Aorta (tissue), 5 donors: Measurements from ENCODE around the gene VPS37B. TPM values are rescaled to one million over a fixed set of nuclear protein-coding genes. Genes with fewer than 3 reads are reported as not detected.

Experiments
- ATAC-seq: fragments of 200-7000 bp; cut with Tn5 transposase; one replicate; pipeline ENCODE4 v1.9.1; 2022; ENCODE audit warnings: moderate library complexity; ENCODE audit not compliant: low FRiP score
- DNase-seq, 2 donors: peaks; one replicate each; pipeline ENCODE4 v3.0.0-alpha.2; 2020
- H3K27ac ChIP-seq, 2 donors: one replicate each; pipeline ENCODE4 v1.5.1; 2013; ENCODE audit warnings: low read length in 2 of 2, mild to moderate bottlenecking in 2 of 2, moderate library complexity in 2 of 2, control low read depth in 1 of 2, inconsistent platforms in 1 of 2, low read depth in 1 of 2
- H3K27me3 ChIP-seq, 2 donors: one replicate each; pipeline ENCODE4 v1.6.1; 2013; ENCODE audit warnings: control low read depth in 1 of 2, low read length in 1 of 2, mild to moderate bottlenecking in 1 of 2, moderate library complexity in 1 of 2; ENCODE audit not compliant: insufficient read depth in 2 of 2, control insufficient read depth in 1 of 2
- H3K36me3 ChIP-seq, 2 donors: one replicate each; pipeline ENCODE4 v1.6.1; 2013; ENCODE audit warnings: control low read depth in 1 of 2, low read length in 1 of 2, mild to moderate bottlenecking in 1 of 2; ENCODE audit not compliant: insufficient read depth in 2 of 2, control insufficient read depth in 1 of 2
- H3K4me1 ChIP-seq, 2 donors: one replicate each; pipeline ENCODE4 v1.6.1; 2013; ENCODE audit warnings: low read length in 2 of 2, control low read depth in 1 of 2, mild to moderate bottlenecking in 1 of 2, moderate library complexity in 1 of 2; ENCODE audit not compliant: insufficient read depth in 2 of 2, control insufficient read depth in 1 of 2
- H3K4me3 ChIP-seq, 2 donors: one replicate each; pipeline ENCODE4 v1.5.1; 2013; ENCODE audit warnings: low read length in 2 of 2, control low read depth in 1 of 2, mild to moderate bottlenecking in 1 of 2
- H3K9me3 ChIP-seq: one replicate; pipeline ENCODE4 v1.6.1; 2013; ENCODE audit warnings: mild to moderate bottlenecking, low read length; ENCODE audit not compliant: control insufficient read depth
- WGBS, 2 donors: extraction: QIAGEN DNeasy Blood & Tissue Kit; methylation state at CpG; one replicate each; pipeline ENCODE4 v1.1.7; 2013; 5-methylcytosine and 5-hydroxymethylcytosine counted together
- intact Hi-C, 2 donors: fragments of 100-400 bp; cut with DNase I; formaldehyde crosslinking; loops; one replicate each; pipeline versions ENCODE4 v1.14.2 to v1.15.0; 2022
- polyA plus RNA-seq, 2 donors: library from polyadenylated mRNA; stranded (reverse); fragments of 200-250 nt; gene quantifications; one replicate each; pipeline ENCODE4 v1.2.3, GENCODE V29; 2013
- total RNA-seq, 2 donors: library from RNA; stranded (reverse); fragmentation: NEBNext Ultra II Directional; extraction: Animal tissue kit (Norgen Biotek cat#: 25700); gene quantifications; one replicate each; pipeline ENCODE4 v1.2.1, GENCODE V29; 2021
- donor health status: healthy with polysubstance abuse.
- donor health status: Bipolar disorder and iron deficiency.
- donor health status: DM: no; HTN: no; CAD: no.
- donor health status: DM: no; HTN: no; CAD: no.
- donor health status: DM: yes; HTN: yes; CAD: no.

The VPS37B gene
- total and polyA plus RNA-seq, 4 donors = 7.4 to 36.4 (median 22.3) TPM

DNA sequence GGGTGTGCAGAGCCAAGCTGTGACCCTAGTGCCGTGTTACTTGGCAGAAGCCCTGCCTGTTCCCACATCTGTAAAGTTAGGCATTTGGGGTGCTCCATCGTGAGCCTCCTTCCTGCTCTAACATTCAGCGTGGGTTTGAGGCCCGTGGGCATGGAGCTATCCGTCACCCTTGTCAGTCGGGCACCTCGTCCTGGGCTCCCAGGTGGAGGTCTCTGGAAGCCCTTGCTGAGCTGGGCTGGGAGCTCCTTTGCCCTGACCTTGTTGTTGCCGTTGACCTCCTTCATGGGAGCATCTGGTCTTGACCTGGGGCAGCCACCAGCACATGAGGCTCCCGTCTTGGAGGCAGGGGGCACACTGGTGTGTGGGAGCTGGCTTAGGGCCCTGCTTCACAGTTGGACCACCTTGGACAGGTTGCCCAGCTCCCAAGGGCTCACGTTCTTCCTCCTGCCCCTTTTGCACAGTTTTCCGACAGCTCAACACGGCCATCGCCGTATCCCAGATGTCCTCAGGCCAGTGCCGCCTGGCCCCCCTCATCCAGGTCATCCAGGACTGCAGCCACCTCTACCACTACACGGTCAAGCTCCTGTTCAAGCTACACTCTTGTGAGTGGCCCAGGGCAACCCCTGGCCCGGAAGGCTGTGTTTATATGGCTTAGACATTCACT, 42.2 kb downstream of the VPS37B start:
- H3K9me3 ChIP-seq = no peaks in the 10 kb centered on the region
- DNase-seq (no peak), ATAC-seq (no peak)
- intact Hi-C loops = no loop called here
- WGBS, 2 donors = 79 to 83% methylated on average over 16 to 17 of the region's 17 CpGs
- no peak overlapping the region for H3K4me3 ChIP-seq
- no peaks in the 10 kb centered on the region for H3K36me3 ChIP-seq
- peak overlapping the region; percentile 15 to 43 for H3K27ac ChIP-seq
- H3K27me3 ChIP-seq = no peaks in the 10 kb centered on the region
- no peaks in the 10 kb centered on the region for H3K4me1 ChIP-seq

DNA sequence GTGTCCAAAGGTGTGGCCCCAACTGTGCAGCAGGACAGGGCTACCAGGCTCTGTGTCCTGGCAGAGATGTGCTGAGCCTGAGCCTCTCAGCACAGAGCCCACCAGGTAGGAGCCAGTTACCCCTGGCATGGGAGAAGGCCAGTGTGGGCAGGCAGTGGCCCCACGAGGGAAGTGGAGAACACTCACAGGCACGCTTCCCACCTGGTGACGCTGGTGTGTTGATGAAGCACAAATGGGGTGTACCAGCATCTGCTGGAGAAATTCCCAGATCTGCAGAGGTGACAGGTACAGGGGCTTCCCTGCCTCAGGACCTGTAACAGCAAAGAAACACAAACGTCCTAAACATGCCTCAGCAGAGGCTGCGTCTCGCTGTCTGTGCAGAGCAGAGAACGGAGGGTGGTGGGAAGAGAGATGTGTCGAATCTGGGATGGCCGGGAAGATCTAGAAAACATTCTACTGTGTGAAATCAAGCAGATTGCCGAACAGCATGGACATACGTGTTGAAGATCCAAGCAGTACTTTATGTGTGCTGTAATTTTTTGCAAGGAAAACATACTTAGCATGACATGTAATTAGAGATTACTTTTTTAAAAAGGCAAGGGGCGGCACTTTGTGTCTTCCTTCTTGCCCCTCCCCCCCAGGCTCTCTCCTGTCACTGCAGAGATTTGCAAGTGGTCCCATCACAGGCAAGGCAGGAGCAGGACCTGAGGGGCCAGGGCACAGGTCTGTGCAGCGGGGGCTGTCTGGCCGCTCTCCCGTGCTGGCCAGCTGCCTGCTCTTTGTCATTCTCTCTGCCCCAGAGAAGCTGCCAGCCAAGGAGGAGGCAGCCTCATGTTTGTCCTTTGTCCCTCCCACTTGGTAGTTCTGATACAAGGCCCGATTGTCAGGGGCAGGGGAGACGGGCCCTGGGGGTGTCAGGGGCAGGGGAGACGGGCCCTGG, 43.3 kb downstream of the VPS37B start:
- intact Hi-C loops = no loop called here
- Histone ChIP-seq H3K4me1 (no peaks in the 10 kb centered on the region), H3K9me3 (no peaks in the 10 kb centered on the region), H3K4me3 (no peak overlapping the region), H3K36me3 (no peaks in the 10 kb centered on the region), H3K27ac (peak overlapping the region; percentile 2 to 92), H3K27me3 (no peaks in the 10 kb centered on the region)
- DNase-seq (peak in 1 of 2 donors; percentile 80), ATAC-seq (peak; percentile 55)
- 23% methylated on average over 17 to 18 of the region's 18 CpGs for WGBS, 2 donors

- peak overlapping the region; percentile 54 to 92 for H3K27ac ChIP-seq
- WGBS, 2 donors = 2 to 6% methylated on average over 5 of the region's 5 CpGs
- intact Hi-C loops = no loop called here
- H3K27me3 ChIP-seq = no peaks in the 10 kb centered on the region
- DNase-seq = peak; percentile 83 to 87
- no peaks in the 10 kb centered on the region for H3K36me3 ChIP-seq
- ATAC-seq = peak; percentile 62
- no peak overlapping the region for H3K4me3 ChIP-seq
- no peaks in the 10 kb centered on the region for H3K4me1 ChIP-seq
- no peaks in the 10 kb centered on the region for H3K9me3 ChIP-seq
These were observed 44.1 kb downstream of the VPS37B start for GRCh38 chr12:122851820-122852219.

GRCh38 chr12:122850695-122851350, 45.1 kb downstream of the VPS37B start:
- Histone ChIP-seq H3K4me1 (no peaks in the 10 kb centered on the region), H3K27ac (peak overlapping the region; percentile 30 to 54), H3K36me3 (no peaks in the 10 kb centered on the region), H3K9me3 (no peaks in the 10 kb centered on the region), H3K4me3 (no peak overlapping the region), H3K27me3 (no peaks in the 10 kb centered on the region)
- DNase-seq = peak in 1 of 2 donors; percentile 69
- WGBS, 2 donors = 60 to 68% methylated on average over 26 to 27 of the region's 27 CpGs
- no peak for ATAC-seq
- intact Hi-C loops = no loop called here

- WGBS, 2 donors = 92 to 95% methylated on average over 14 of the region's 14 CpGs
- intact Hi-C loops = no loop called here
- Histone ChIP-seq H3K27ac (peak overlapping the region in 1 of 2 donors; percentile 13), H3K36me3 (no peaks in the 10 kb centered on the region), H3K27me3 (no peaks in the 10 kb centered on the region), H3K4me1 (no peaks in the 10 kb centered on the region), H3K9me3 (no peaks in the 10 kb centered on the region), H3K4me3 (no peak overlapping the region)
- ATAC-seq (no peak), DNase-seq (peak in 1 of 2 donors; percentile 71)
These were observed 45.9 kb downstream of the VPS37B start for GRCh38 chr12:122850048-122850445.

DNA sequence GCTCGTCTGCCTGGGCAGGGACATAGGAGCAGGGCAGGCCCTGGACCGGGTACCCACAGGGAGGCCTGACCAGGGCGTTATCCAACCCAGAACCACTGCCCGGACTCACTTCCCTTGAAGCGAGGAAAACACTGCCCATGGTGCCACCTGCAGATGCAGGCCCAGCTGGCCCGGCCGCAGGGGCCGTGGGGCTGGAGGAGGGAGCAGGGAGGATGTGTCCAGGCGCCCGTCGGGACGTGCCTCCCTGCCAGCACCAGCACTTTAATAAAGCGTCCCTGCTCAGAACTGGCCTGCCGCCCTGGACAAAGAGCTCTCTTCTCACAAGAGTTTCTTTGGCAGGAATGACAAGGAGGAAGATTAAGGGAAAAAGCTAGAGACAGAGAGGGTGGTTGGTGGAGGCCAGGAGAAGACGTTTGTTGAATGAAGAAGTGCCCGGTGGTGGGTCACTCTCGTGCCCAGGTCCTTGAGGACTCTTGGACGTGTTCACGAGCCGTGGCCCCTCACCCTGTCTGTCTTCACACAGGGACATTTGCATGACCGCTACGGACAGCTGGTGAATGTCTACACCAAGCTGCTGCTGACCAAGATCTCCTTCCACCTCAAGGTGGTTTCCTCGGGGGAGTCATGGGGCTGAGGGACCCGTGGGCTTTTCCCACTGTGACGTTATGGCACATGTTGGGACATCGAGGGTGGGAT, 46.4 kb downstream of the VPS37B start:
- no peaks in the 10 kb centered on the region for H3K9me3 ChIP-seq
- ATAC-seq (no peak), DNase-seq (peak in 1 of 2 donors; percentile 69)
- H3K4me1 ChIP-seq = no peaks in the 10 kb centered on the region
- intact Hi-C loops = no loop called here
- WGBS, 2 donors = 52 to 66% methylated on average over 23 to 26 of the region's 26 CpGs
- no peaks in the 10 kb centered on the region for H3K27me3 ChIP-seq
- peak overlapping the region in 1 of 2 donors; percentile 39 for H3K27ac ChIP-seq
- H3K4me3 ChIP-seq = no peak overlapping the region
- H3K36me3 ChIP-seq = no peaks in the 10 kb centered on the region

DNA sequence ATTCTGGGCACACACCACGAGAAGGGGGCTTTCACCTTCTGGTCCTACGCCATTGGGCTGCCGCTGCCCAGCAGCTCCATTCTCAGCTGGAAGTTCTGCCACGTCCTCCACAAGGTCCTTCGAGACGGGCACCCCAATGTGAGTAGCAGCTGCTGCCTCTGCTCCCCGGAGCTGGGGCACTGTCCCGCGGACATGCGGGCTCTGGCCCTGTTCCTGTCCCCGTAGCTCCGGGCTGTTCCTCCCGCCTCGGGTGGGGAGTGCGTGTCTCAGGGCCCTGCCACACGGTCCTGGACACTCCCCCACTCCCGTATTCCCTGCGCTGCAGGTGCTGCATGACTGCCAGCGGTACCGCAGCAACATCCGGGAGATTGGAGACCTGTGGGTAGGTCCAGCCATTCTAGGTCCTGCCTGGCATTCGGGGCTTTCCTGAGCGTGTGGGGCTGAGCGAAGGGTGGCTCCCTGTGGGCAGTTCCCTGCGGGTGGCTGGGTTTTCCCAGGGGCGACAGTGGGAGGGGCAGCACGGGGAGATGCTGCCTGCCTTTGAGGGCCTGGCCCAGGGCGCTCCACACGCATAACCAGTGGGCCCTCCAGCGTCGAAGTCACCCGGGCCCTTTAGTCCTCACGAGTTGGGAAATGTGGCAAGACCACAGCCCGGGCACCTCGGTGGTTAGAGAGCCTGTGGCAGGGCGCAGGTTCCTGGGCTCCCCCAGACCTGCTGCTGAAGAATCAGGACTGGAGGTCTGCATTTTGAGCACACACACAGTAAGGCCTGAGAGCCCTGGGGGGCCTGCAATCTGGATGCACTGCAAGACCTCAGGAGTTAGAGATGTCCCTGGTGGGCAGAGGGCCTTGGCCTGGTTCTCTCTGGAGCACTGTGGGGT, 47.2 kb downstream of the VPS37B start:
- H3K27ac ChIP-seq = peak overlapping the region in 1 of 2 donors; percentile 39
- no peak overlapping the region for H3K4me3 ChIP-seq
- no peaks in the 10 kb centered on the region for H3K9me3 ChIP-seq
- H3K36me3 ChIP-seq = no peaks in the 10 kb centered on the region
- ATAC-seq (no peak), DNase-seq (peak in 1 of 2 donors; percentile 71)
- WGBS, 2 donors = 88% methylated on average over 35 to 36 of the region's 36 CpGs
- H3K4me1 ChIP-seq = no peaks in the 10 kb centered on the region
- intact Hi-C loops = no loop called here
- H3K27me3 ChIP-seq = no peaks in the 10 kb centered on the region
